Thyroid gland (tissue), 4 donors: ENCODE results near the gene TBC1D22A.
"Not testable (repeated sequence)": the region's sequence is repeated elsewhere in the genome, so short reads cannot be mapped to it uniquely, and the experiment has no call there.

ENCODE experiments used
- POLR2A ChIP-seq, 2 donors: fragments of 450-650 bp; IDR thresholded peaks; one replicate each; pipeline ENCODE4 v1.6.1; 2017; ENCODE audit warnings: antibody characterized with exemption in 2 of 2, mild to moderate bottlenecking in 2 of 2, moderate library complexity in 1 of 2
- TF ChIP-seq, protein P1 (sequence below), 6 experiments: fragments of 200-600 bp in 3 of 6; fragments of 450-650 bp in 3 of 6; sonication (generic) in 3 of 6; IDR thresholded peaks; one replicate each; pipeline ENCODE4 v1.5.1; 2016 to 2019; ENCODE audit warnings: antibody characterized with exemption in 6 of 6, mild to moderate bottlenecking in 2 of 6, inconsistent platforms in 1 of 6, moderate library complexity in 1 of 6

- TF ChIP-seq, protein P1, sequence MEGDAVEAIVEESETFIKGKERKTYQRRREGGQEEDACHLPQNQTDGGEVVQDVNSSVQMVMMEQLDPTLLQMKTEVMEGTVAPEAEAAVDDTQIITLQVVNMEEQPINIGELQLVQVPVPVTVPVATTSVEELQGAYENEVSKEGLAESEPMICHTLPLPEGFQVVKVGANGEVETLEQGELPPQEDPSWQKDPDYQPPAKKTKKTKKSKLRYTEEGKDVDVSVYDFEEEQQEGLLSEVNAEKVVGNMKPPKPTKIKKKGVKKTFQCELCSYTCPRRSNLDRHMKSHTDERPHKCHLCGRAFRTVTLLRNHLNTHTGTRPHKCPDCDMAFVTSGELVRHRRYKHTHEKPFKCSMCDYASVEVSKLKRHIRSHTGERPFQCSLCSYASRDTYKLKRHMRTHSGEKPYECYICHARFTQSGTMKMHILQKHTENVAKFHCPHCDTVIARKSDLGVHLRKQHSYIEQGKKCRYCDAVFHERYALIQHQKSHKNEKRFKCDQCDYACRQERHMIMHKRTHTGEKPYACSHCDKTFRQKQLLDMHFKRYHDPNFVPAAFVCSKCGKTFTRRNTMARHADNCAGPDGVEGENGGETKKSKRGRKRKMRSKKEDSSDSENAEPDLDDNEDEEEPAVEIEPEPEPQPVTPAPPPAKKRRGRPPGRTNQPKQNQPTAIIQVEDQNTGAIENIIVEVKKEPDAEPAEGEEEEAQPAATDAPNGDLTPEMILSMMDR (IDR thresholded peaks at IDR 0.05), result not testable (repeated sequence)
- not testable (repeated sequence) for TF ChIP-seq POLR2A (IDR thresholded peaks at IDR 0.05)
Measured at GRCh38 chr22:47049736-47050400, 287.4 kb downstream of the TBC1D22A start.
